Measurements from ENCODE around the gene PPP2R5C.
"Not testable (repeated sequence)": the region's sequence is repeated elsewhere in the genome, so short reads cannot be mapped to it uniquely, and the experiment has no call there.

Gene PPP2R5C

DNA sequence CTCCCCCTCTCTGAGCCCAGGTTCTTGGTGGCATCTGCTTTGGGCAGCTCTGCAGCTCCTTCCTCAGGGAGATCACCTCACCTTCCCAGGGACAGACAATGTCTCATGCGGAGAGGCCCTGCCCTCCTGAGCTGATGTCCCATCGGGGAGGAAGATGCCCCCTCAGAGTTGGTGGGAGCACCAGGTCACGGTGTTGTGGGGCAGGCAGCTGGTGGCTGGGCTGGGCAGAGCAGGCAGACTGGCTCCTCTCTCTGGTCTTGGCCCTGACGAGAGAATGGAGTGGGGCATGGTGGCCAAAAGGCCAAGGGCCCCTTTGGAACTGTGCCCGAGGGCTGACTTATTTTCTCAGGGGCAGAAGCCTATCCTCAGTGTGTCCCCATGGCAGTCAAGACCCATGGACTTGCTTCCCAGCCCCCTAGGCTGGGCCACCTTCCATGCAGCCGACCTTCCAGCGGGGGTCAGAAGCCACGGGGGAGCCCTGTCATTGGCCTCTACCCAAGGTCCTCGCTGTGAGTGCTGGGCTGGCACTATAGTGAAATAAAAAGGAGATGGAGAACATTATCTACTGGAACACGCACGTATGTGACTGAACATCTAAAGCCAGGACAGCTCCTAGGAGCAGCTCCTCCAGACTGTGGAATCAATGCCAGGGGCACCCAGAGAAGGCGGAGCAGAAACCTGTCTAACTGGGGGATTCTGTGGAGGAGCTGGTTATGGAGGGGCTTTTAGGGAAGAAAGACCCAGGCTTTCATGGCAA lies 21.9 kb downstream of the PPP2R5C start:
- DNase-seq, result no peak

DNA sequence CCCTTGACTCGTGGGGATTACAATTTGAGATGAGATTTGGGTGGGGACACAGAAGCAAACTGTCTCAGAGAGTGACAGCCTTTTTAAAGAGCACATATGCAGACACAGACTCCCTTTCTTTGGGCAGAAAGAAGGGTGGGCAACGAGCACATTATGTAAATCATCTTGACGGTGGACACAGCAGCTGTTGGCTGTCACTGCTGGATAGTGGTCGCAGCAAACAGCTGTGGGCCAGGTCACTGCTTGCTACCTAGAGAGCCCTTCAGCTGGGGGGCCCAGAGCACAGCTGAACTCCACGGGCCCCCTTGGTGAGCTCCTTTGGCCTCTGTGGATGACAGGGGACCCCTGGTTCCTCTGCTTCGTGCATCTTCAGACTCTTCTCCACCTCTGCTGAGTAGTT lies 23.1 kb downstream of the PPP2R5C start:
- no peak for DNase-seq

GRCh38 chr14:101788016-101788635 lies 26.6 kb downstream of the PPP2R5C start:
- no peak for DNase-seq

DNA sequence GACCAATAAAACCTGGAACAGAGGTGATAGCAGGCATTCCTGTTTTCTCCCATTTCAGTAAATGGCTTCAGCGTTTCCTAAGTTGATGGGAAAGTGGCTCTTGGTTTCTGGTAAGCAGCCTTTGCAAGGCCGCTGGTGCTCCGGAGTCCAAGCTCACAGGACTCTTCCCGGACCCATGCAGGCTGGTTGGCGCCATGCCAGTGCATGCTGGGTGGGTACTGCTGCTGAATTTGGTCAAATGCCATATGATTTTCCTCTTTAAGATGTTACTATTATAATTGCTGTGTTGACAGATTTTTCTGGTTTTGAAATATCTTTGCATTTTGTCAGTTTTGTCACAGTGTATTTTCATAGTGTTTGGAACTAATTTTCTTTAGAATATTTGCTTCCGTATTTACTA lies 27.7 kb downstream of the PPP2R5C start:
- no peak for DNase-seq

DNA sequence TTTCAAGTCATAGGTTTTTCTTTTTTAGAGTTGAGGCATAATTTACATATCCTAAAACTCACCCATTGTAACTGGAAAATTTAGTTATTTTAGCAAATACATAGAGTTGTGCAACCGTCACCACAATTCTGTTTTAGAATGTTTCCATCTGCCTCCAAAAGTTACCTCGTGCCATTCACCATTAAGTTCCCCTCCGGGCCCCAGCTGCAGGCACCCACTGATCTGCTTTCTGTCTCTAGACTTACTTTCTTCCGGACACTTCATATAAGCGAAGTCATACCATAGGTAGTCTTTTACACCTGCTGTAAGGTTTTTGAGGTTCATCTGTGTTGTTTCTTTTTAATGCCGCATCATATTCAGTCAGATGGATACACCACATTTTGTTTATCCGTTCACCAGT lies 28.7 kb downstream of the PPP2R5C start:
- DNase-seq, result no peak

- peak; percentile 67 for DNase-seq
These were observed 30.5 kb downstream of the PPP2R5C start for GRCh38 chr14:101791919-101792572.

DNA sequence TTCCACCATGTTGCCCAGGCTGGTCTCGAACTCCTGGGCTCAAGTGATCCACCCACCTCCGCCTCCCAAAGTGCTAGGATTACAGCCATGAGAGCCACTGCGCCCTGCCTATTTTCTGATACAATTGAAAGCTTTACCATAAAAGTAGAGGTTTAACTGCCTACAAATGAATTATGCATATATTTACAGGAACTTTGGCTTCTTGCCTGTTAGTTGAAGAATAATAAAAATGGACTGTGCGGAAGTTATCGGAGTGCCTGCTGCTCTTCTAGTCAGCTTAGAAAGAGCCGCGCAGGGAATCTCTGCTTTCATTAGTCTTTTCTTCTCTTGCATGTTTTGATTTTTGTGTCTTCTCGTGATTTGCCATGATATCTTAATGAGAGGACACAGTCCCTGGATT lies 34.5 kb downstream of the PPP2R5C start:
- no peak for DNase-seq

DNA sequence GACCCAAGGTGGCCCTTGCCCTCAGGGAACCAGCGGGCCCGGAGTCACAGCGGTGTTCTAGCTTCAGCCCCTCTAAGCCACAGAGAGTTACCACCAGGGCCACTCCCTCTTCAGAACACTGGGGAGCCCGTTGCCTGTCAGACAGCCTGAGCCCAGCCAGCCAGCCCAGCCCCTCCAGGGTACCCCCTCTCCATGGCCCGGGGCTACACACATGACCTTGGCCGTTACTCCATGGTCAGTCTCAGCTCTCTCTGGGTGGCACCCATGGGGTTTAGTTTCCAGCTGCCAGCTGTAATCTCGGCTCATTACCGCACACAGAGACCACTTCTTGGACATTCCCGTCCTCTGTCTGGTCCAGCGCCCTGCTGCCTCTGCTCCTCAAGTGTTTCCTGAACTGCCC lies 35.0 kb downstream of the PPP2R5C start:
- DNase-seq, result no peak

DNA sequence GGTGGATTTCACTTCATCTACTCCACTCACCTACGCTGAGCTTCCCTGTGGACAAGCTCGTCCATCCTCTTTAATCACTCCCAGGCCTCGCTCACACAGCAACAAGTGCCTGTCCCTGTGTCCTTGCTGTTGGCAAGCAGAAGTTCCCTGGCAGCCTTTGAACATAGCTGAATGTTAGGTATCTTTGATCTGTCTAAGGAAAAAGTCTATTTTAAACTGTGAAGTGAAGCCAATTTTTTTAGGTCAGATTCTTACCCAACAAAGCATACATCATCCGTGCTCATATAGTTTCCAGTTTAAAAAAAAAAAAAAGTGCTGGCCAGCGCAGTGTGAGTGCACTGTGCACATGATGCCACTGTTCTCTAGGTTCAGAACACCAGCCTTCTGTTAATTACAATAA lies 36.3 kb downstream of the PPP2R5C start:
- no peak for DNase-seq

- not testable (repeated sequence) for DNase-seq
These were observed 42.9 kb downstream of the PPP2R5C start for GRCh38 chr14:101804373-101804772.

- not testable (repeated sequence) for DNase-seq
These were observed 44.7 kb downstream of the PPP2R5C start for GRCh38 chr14:101806252-101806651.

GRCh38 chr14:101808020-101808641 lies 46.6 kb downstream of the PPP2R5C start:
- no peak for DNase-seq

GRCh38 chr14:101808894-101809670 lies 47.6 kb downstream of the PPP2R5C start:
- DNase-seq, result no peak

- peak; percentile 95 for DNase-seq
These were observed 48.4 kb downstream of the PPP2R5C start for GRCh38 chr14:101809671-101810514.

DNA sequence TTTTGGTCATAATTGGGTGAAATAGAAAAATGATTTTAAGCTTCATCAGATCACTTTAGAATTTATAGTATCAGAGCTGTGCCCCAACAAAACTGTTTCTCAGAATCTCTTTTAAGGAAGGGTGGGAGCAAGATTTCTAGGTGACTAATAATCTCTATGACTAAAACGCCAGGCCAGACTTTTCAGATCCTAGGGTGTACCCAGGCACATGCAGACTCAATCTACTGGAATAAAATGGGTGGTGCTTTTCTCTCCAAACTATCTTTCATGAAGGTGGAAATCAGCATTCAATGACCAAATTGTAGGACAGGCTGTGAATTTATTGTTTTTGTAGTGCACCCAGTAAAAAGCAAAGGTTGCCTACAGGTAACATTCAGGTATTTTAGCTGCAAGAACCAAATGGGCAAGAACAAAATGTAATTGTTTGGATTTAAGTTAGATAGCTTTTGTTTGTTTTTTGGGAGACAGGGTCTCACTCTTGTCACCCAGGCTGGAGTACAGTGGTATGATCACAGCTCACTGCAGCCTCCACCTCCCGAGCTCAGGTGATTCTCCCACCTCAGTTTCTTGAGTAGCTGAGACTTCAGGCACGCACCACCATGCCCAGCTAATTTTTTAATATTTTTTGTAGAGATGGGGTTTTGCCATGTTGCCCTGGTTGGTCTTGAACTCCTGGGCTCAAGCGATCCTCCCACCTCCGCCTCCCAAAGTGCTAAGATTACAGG lies 49.5 kb downstream of the PPP2R5C start:
- DNase-seq, result peak; percentile 41

GRCh38 chr14:101812071-101812470 lies 50.6 kb downstream of the PPP2R5C start:
- DNase-seq, result no peak

DNA sequence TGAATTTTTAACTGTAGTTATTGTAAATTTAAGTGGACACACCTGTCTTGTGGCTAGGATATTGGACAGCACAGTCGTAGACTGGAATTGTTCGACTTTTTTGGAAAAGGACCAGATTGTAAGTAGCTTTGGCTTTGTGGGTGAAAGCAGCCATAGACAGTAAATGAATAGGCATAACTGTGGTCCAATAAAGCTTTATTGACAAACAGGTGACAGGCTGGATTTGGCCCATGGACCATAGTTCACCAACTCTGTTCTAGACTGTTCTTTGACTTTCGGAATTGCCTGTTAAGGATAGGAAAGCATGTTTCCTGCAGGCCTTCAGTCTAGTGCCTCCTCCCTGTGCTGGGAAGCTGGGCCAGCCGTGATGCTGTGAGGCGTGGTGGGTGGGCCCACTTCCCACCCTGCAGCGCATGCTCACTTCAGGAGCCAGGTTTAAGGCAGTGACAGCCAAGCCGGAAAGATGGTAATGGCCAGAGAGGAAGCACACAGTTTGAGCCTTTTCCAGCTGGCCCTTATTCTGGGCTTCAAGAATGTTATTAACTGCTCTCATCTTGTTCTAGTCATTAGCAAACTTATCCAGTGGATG lies 51.8 kb downstream of the PPP2R5C start:
- DNase-seq, result no peak

GRCh38 chr14:101813833-101814232 lies 52.3 kb downstream of the PPP2R5C start:
- DNase-seq, result no peak

- DNase-seq, result no peak
These were observed 53.4 kb downstream of the PPP2R5C start for GRCh38 chr14:101814934-101815333.

- no peak for DNase-seq
These were observed 54.5 kb downstream of the PPP2R5C start for GRCh38 chr14:101815994-101816393.

GRCh38 chr14:101817501-101818001 lies 56.0 kb downstream of the PPP2R5C start:
- DNase-seq, result no peak

Data from fibroblast of skin of right biceps (primary cell).